Measurements from ENCODE around the gene SLC12A5. TPM values are rescaled to one million over a fixed set of nuclear protein-coding genes. Genes with fewer than 3 reads are reported as not detected.

SLC12A5 gene
- total RNA-seq (0.32 TPM in 1 of 2 replicates, not detected in the other), polyA plus RNA-seq (not detected in 2 replicates), polyA minus RNA-seq (not detected in 2 replicates)
- 0.21 TPM for total RNA-seq (2013)

DNA sequence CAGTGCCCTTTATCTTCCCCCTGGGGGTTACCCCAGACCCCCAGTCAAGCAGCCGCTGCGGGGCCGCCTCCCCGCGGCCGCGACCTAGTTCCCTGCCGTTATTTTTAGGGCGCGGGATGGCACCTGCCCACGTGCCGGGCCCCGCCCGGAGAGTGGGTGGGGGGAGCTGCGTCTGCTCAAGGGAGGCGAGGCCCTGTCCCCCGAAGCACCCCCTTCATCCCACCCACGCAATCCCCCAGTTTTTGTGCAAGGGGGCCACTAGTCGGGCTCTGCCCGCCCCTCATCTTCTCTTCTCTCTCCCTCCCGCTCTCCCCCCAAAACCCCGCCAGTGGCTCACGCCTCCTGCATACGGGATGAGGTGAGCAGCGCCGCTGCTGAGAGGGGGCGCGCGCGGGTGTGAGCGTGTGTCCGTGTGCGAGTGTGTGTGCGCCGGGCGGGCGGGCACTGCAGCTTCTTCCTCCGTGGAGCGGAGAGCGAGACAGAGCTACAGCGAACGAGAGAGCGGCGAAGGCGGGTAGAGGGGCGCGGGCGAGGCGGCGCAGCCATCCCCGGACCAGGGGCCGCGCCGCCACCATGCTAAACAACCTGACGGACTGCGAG, at the start of gene SLC12A5:
SLC12A5 (plus strand) TSS at position 444 of the 600 bp plus-strand sequence; CDS start at position 574, 130 bp downstream.
- Histone ChIP-seq H3K4me3 (ENCODE audit: control extremely low read depth in 1 of 5, extremely low read depth in 1 of 5, insufficient read depth in 1 of 5, low read depth in 2 of 5, low read length in 4 of 5) (no peak within 1 kb of the TSS), H3K36me3 (replicated peaks in 1 of 2; ENCODE audit: control extremely low read depth in 1 of 2, control insufficient read depth in 1 of 2, extremely low read depth in 1 of 2, insufficient read depth in 2 of 2, low read length in 1 of 2) (no peaks in the 10 kb centered on the region), H3K27me3 (replicated peaks in 1 of 4; ENCODE audit: control extremely low read depth in 1 of 4, control insufficient read depth in 3 of 4, insufficient read depth in 4 of 4, low read length in 3 of 4) (peaks cover 0 to 98% (median 37%) of the 10 kb centered on the region in 4 experiments), H2AFZ (ENCODE audit: insufficient read depth, low read depth, low read length, poor library complexity, severe bottlenecking) (no peak within 1 kb of the TSS), H3K79me2 (ENCODE audit: control insufficient read depth, insufficient read depth, low read length) (no peaks in the 10 kb centered on the region), H3K9me3 (ENCODE audit: control extremely low read depth in 1 of 3, control insufficient read depth in 2 of 3, insufficient read depth in 1 of 3, low read length in 2 of 3) (peaks cover 0 to 17% (median 0%) of the 10 kb centered on the region in 3 donors), H3K4me2 (replicated peaks; ENCODE audit: low read depth, low read length, poor library complexity, severe bottlenecking) (no peak within 1 kb of the TSS), H3K27ac (ENCODE audit: low read length in 2 of 2) (no peak within 1 kb of the TSS), H3K4me1 (ENCODE audit: control insufficient read depth in 2 of 2, insufficient read depth in 2 of 2, low read length in 2 of 2) (peaks cover 0 to 8% of the 10 kb centered on the region in 2 donors), H3K9ac (ENCODE audit: low read length) (no peak within 1 kb of the TSS), H4K20me1 (ENCODE audit: control insufficient read depth, insufficient read depth, low read length, poor library complexity, severe bottlenecking) (no peaks in the 10 kb centered on the region)
- H3K27me3 Mint-ChIP-seq, result peaks cover 44% of the 10 kb centered on the region
- no peak within 1 kb of the TSS for H3K4me3 Mint-ChIP-seq
- no peaks in the 10 kb centered on the region for H3K9me3 Mint-ChIP-seq (ENCODE audit: insufficient read depth)
- DNase-seq, result no peak
- intact Hi-C loops (cut with micrococcal nuclease), result loop anchor here (10.0 kb wide), 1 partner anchor 316 kb away; no protein-coding TSS in a partner anchor
- 27% methylated on average over 37 of the region's 56 CpGs for WGBS (ENCODE audit: insufficient coverage)
- no peak within 1 kb of the TSS for H3K27ac Mint-ChIP-seq
- H3K4me1 Mint-ChIP-seq, result no peaks in the 10 kb centered on the region
- TF ChIP-seq, protein P1, sequence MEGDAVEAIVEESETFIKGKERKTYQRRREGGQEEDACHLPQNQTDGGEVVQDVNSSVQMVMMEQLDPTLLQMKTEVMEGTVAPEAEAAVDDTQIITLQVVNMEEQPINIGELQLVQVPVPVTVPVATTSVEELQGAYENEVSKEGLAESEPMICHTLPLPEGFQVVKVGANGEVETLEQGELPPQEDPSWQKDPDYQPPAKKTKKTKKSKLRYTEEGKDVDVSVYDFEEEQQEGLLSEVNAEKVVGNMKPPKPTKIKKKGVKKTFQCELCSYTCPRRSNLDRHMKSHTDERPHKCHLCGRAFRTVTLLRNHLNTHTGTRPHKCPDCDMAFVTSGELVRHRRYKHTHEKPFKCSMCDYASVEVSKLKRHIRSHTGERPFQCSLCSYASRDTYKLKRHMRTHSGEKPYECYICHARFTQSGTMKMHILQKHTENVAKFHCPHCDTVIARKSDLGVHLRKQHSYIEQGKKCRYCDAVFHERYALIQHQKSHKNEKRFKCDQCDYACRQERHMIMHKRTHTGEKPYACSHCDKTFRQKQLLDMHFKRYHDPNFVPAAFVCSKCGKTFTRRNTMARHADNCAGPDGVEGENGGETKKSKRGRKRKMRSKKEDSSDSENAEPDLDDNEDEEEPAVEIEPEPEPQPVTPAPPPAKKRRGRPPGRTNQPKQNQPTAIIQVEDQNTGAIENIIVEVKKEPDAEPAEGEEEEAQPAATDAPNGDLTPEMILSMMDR (IDR thresholded peaks at IDR 0.05), result no peak
- TF ChIP-seq EZH2 (IDR thresholded peaks at IDR 0.05; ENCODE audit: borderline replicate concordance, insufficient read depth, low read depth, low read length, poor library complexity, severe bottlenecking), result no peak
- ChIA-PET CTCF (interaction anchor here (1.1 to 3.7 kb wide), 2 partner anchors 9 to 15 kb away, joined by 3 to 22 read pairs; no protein-coding TSS in a partner anchor), POLR2A (no interaction called here)
- ATAC-seq (ENCODE audit: low read depth), result no peak

DNA sequence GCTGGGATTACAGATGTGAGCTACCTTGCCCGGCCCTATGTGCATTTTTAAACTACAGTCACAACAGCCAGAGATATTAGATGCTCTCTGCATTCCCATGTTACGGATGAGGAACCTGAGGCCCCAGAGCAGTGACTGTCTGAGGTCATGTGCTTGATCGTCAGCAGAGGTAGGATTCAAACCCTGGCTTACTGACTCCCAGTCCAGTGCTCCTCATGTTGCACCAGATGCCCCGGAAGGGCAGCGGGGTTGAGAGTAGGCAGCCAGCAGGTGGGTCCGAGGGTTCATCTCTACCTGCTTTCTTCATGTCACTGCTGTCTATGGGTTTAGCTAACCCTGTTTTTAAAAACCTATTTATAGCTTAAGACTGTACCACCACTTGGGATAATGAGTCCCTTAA, 47.8 kb upstream of the SLC12A5 start:
- DNase-seq (no peak), ATAC-seq (ENCODE audit: low read depth) (no peak)
- no peak overlapping the region for H2AFZ ChIP-seq (ENCODE audit: insufficient read depth, low read depth, low read length, poor library complexity, severe bottlenecking)
- H3K27ac ChIP-seq (ENCODE audit: low read length in 2 of 2), result no peak overlapping the region
- POLR2A ChIA-PET, result no interaction called here
- H3K79me2 ChIP-seq (ENCODE audit: control insufficient read depth, insufficient read depth, low read length), result no peaks in the 10 kb centered on the region
- Mint-ChIP-seq H3K27me3 (peaks cover 8% of the 10 kb centered on the region), H3K9me3 (ENCODE audit: insufficient read depth) (no peaks in the 10 kb centered on the region), H3K27ac (no peak overlapping the region), H3K4me1 (no peaks in the 10 kb centered on the region), H3K4me3 (no peak overlapping the region)
- no peak overlapping the region for H3K4me3 ChIP-seq (ENCODE audit: control extremely low read depth in 1 of 5, extremely low read depth in 1 of 5, insufficient read depth in 1 of 5, low read depth in 2 of 5, low read length in 4 of 5)
- intact Hi-C loops (cut with micrococcal nuclease), result no loop called here
- H3K4me2 ChIP-seq (replicated peaks; ENCODE audit: low read depth, low read length, poor library complexity, severe bottlenecking), result no peak overlapping the region
- H4K20me1 ChIP-seq (ENCODE audit: control insufficient read depth, insufficient read depth, low read length, poor library complexity, severe bottlenecking), result no peaks in the 10 kb centered on the region
- H3K27me3 ChIP-seq (replicated peaks in 1 of 4; ENCODE audit: control extremely low read depth in 1 of 4, control insufficient read depth in 3 of 4, insufficient read depth in 4 of 4, low read length in 3 of 4), result peaks cover 0 to 8% (median 3%) of the 10 kb centered on the region in 4 experiments
- no peaks in the 10 kb centered on the region for H3K4me1 ChIP-seq (ENCODE audit: control insufficient read depth in 2 of 2, insufficient read depth in 2 of 2, low read length in 2 of 2)
- H3K9me3 ChIP-seq (ENCODE audit: control extremely low read depth in 1 of 3, control insufficient read depth in 2 of 3, insufficient read depth in 1 of 3, low read length in 2 of 3), result no peaks in the 10 kb centered on the region
- no peak for TF ChIP-seq EZH2 (IDR thresholded peaks at IDR 0.05; ENCODE audit: borderline replicate concordance, insufficient read depth, low read depth, low read length, poor library complexity, severe bottlenecking)
- TF ChIP-seq, protein P1 (IDR thresholded peaks at IDR 0.05), result no peak
- no peak overlapping the region for H3K9ac ChIP-seq (ENCODE audit: low read length)
- CTCF ChIA-PET, result interaction anchor here (1.3 kb wide), 1 partner anchor 32 kb away, joined by 5 read pairs; no protein-coding TSS in a partner anchor
- WGBS (ENCODE audit: insufficient coverage), result 94% methylated on average over 4 of the region's 6 CpGs
- H3K36me3 ChIP-seq (replicated peaks in 1 of 2; ENCODE audit: control extremely low read depth in 1 of 2, control insufficient read depth in 1 of 2, extremely low read depth in 1 of 2, insufficient read depth in 2 of 2, low read length in 1 of 2), result no peaks in the 10 kb centered on the region
